Mesenteric fat pad (tissue), 1 donor: ENCODE results near the gene ZKSCAN2. TPM values are rescaled to one million over a fixed set of nuclear protein-coding genes. Genes with fewer than 3 reads are reported as not detected.

Experiments used
- DNase-seq: peaks from one replicate; pipeline ENCODE4 v3.0.0-alpha.2; 2020; ENCODE audit warnings: low spot score
- long read RNA-seq: library from polyadenylated mRNA; unstranded; transcript quantifications from one replicate; pipeline ENCODE4 v2.0.0, GENCODE V29; 2020
- total RNA-seq: library from RNA; stranded (reverse); fragmentation: NEBNext Ultra II Directional; extraction: Animal tissue kit (Norgen Biotek cat#: 25700); gene quantifications from one replicate; pipeline ENCODE4 v1.2.1, GENCODE V29; 2021
- donor health status: DM: yes; HTN: yes; CAD: no.

ZKSCAN2 gene
- total RNA-seq = 4.2 TPM
- long read RNA-seq, partial matches to known transcripts = 0 of 4 reads
- long read RNA-seq, other reads (novel, unspliced or antisense) = 1 of 4 reads

- peak; percentile 98 for DNase-seq
Measured at GRCh38 chr16:25257470-25257955, at the start of gene ZKSCAN2. TSS of gene ZKSCAN2 (minus strand) at chr16:25257845. CDS start at chr16:25257127, 718 bp downstream.

GRCh38 chr16:25299792-25300590 is 42.3 kb upstream of the ZKSCAN2 start:
- no peak for DNase-seq

- DNase-seq = no peak
Measured at GRCh38 chr16:25298165-25298872, 40.7 kb upstream of the ZKSCAN2 start.

GRCh38 chr16:25297151-25297787 is 39.6 kb upstream of the ZKSCAN2 start:
- no peak for DNase-seq

GRCh38 chr16:25291580-25291979 is 33.9 kb upstream of the ZKSCAN2 start:
- DNase-seq = no peak

- no peak for DNase-seq
Measured at GRCh38 chr16:25289466-25289865, 31.8 kb upstream of the ZKSCAN2 start.

- DNase-seq = no peak
Measured at GRCh38 chr16:25279491-25279890, 21.8 kb upstream of the ZKSCAN2 start.

- no peak for DNase-seq
Measured at GRCh38 chr16:25271421-25271820, 13.8 kb upstream of the ZKSCAN2 start.

- DNase-seq = no peak
Measured at GRCh38 chr16:25270577-25270976, 12.9 kb upstream of the ZKSCAN2 start.

- DNase-seq = no peak
Measured at GRCh38 chr16:25269879-25270278, 12.2 kb upstream of the ZKSCAN2 start.

- no peak for DNase-seq
Measured at GRCh38 chr16:25265968-25266367, 8.3 kb upstream of the ZKSCAN2 start.

- DNase-seq = no peak
Measured at GRCh38 chr16:25264597-25264996, 7.0 kb upstream of the ZKSCAN2 start.

- no peak for DNase-seq
Measured at GRCh38 chr16:25260416-25260815, 2.8 kb upstream of the ZKSCAN2 start.

- DNase-seq = no peak
Measured at GRCh38 chr16:25258861-25259179, 1.2 kb upstream of the ZKSCAN2 start.

GRCh38 chr16:25257956-25258860 is 563 bp upstream of the ZKSCAN2 start:
- peak; percentile 91 for DNase-seq

- no peak for DNase-seq
Measured at GRCh38 chr16:25256695-25257469, 763 bp downstream of the ZKSCAN2 start.

GRCh38 chr16:25253322-25253721 is 4.3 kb downstream of the ZKSCAN2 start:
- no peak for DNase-seq

- no peak for DNase-seq
Measured at GRCh38 chr16:25250467-25250866, 7.2 kb downstream of the ZKSCAN2 start.

GRCh38 chr16:25235991-25236390 is 21.7 kb downstream of the ZKSCAN2 start:
- DNase-seq = no peak

- no peak for DNase-seq
Measured at GRCh38 chr16:25228372-25228771, 29.3 kb downstream of the ZKSCAN2 start.
